GM19023 (cell line): ENCODE results near the gene GP9.
"Not testable (repeated sequence)": the region's sequence is repeated elsewhere in the genome, so short reads cannot be mapped to it uniquely, and the experiment has no call there.

Experiments
- ATAC-seq: cut with Tn5 transposase; IDR thresholded peaks from one replicate; pipeline ENCODE4 v1.9.1; 2021; ENCODE audit warnings: mild to moderate bottlenecking, moderate library complexity; ENCODE audit not compliant: unreplicated experiment

GP9 gene

DNA sequence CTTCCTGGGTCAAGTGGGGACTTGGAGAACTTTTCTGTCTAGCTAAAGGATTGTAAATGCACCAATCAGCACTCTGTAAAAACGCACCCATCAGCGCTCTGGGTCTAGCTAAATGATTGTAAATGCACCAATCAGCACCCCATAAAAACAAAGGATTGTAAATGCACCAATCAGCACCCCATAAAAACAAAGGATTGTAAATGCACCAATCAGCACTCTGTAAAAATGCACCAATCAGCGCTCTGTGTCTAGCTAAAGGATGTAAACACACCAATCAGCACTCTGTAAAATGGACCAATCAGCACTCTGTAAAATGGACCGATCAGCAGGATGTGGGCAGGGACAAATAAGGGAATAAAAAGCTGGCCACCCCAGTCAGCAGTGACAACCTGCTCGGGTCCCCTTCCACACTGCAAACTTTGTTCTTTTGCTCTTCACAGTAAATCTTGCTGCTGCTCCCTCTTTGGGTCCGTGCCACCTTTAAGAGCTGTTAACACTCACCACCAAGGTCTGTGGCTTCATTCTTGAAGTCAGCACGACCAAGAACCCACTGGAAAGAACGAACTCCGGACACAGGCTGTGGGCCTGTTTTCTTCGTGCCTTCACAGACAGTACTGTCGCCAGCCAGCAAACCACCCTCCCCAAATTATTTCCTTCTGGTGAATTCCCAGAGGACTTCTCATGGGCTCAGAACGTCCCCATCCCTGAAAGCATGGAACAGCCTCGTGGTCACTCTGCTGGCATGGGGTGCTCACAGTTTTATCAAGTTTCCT lies 8.9 kb downstream of the GP9 start:
- not testable (repeated sequence) for ATAC-seq

DNA sequence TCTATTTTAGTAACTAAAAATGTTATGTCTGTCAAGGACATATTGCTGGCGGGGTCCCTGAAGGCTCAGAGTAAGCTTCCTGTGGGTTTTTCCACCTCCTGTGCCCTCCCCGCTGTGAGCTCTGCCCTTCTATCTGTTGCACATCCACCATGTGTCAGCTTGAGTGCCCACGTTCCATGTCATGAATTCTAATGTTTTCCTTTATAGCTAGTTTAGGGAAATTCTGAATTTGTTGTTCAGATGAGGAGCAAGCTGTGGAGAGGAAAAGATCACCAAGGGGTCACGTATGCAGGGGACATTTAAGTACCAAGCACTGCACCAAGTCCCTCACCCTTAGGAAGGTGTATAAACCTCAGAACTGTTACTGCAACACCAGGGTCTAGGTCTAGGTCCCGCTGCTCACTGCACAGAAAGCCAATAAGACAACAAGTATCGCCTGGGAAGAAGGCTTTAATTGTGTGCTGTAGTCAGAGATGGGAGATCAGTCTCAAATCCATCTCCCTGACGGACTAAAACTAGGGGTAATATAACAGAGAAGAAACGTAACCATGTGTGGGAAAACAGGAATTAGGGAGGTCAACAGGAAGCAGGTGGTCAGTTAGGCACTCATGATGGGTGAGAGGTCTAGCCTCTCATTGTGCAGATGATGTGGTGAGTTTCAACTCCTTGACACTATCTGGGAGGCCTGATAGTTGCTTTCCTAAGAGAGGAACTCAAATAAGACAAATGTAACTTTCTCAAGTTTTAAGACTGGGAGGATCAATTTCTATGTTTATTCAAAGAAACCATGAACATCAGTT lies 9.7 kb downstream of the GP9 start:
- no peak for ATAC-seq

DNA sequence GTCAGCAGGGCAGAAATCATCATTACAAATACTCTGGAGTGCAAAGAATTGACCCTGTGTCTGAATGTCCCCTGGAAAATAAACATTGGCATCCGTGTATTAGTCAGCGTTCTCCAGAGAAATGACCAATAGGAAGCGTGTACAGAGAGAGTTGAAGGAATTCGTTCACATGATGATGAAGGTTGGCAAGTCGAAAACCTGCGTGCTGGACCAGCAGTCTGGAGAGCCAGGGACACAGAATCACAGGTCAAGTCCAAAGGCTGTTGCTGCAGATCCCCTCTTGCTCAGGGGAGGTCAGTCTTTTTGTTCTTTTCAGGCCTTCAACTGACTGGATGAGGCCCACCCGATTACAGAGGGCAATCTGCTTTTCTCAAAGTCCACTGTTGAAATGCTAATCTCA lies 16.6 kb downstream of the GP9 start:
- ATAC-seq: no peak

DNA sequence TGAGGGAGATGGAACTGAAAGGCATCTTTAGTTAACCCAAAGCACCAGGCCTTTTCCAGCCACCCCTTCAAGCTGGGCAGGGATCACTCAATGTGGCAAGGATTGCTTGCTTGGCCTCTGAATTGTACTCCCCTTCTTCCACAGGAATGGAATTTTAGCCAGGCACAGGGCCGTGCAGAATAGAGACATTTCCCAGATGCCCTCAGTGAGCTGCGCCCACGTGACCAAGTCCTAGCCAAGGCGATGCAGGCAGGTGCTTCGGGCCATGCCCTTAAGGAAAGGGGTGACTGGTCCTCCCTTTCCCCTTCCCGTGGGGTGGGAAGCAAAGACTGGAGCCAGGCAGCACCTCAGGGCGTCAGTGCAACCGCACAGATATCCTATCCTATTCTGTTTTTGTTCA lies 17.9 kb downstream of the GP9 start:
- no peak for ATAC-seq

DNA sequence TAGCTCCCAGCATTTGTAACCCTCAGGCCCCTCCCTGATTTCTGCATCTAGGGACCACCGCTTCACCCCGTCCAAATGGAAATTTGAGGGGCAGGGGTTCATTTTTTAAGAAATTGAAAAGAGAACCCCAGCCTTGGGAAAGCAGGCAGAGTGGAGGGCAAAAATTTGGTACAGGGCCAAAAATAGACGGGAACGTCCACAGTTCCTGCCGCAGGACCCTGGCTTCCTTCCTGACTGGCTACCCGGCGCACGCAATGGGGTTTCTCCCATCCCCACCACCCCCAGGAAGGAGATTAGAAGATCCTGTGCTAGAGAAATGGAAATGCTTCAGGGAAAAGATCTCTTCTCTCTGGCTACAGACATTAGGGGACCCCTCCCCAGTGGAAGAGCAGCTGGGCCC lies 20.9 kb downstream of the GP9 start:
- no peak for ATAC-seq

DNA sequence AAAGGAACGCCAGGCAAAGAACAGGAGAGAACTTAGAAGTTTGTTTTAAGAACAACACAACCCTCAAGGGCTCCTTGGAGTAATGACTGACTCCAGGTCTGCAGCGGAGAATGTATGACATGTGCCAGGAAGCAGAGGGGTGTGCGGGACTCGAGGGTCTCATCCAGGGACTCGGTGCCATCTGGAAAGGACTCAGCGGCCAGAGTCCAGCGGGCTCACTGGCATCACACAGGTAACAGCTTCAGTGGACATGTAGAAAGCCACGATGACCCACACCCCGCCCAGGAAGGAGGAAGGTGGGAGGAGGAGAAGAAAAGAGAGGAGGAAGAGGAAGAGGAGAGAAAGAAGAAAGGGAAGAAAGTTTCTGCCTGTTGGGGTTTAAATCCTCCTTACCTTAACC lies 21.4 kb downstream of the GP9 start:
- ATAC-seq: no peak

DNA sequence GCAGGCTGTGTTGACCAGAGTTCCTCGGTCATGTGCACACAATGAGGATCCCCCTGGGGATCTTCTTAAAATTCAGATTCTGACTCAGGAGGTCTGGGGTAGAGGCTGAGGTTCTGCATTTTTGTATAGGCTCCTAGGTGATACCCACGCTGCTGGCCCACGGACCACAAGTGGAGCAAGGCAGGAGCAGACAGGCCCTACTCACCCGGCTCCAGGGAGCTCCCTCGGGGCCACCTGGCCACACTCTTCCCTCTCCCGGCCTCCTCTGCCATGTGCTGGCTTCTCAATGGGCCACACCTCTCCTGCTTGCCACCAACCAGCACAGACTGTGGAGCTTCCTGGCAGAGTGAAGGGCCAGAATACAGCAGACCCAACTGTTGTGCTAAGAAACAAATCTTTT lies 23.9 kb downstream of the GP9 start:
- ATAC-seq: no peak

DNA sequence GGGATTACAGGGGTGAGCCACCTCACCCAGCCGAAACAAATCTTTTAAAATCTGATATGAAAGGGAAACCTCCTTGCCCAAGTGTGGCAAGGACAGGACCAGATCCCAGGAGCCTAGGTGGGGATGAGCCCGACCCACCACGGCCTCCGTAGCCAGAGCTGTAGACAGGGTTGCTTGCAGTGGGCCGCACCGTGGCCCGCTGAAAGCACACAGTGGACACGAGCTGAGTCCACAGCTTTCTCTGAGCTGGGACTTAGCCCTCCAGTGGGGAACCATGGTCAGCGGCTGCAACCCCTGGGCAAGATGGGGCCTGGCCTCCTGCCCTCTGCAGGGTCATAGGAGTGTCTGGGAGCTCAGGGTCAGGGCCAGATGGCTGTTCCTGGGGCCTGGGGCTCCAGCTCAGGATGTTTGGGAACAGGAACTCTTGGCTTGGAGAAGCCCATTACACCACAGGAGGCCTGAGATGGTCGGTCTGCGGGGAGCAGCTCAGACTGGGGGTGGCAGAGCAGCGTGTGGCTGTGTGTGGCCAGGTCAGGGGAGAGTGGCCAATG lies 24.7 kb downstream of the GP9 start:
- ATAC-seq: no peak

DNA sequence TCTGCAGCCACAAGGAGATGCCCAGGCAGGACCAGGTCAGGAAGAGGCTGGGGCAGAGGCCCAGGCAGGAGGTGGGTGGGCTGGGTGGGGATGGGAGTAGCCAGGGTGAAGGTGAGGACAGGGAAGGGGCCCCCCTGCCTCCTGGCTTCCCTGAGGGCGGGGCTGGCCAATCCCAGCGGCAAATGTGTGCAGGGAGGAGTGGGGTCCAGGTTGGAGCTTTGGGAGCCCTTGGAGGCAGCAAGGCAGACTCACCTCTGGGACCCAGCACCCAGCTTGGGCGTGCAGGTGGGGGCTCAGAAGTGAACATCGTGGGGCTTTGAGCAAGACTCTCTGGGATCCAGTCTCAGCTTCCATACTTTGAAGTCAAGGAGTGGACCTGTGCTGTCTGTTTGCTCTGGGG lies 25.2 kb downstream of the GP9 start:
- no peak for ATAC-seq

DNA sequence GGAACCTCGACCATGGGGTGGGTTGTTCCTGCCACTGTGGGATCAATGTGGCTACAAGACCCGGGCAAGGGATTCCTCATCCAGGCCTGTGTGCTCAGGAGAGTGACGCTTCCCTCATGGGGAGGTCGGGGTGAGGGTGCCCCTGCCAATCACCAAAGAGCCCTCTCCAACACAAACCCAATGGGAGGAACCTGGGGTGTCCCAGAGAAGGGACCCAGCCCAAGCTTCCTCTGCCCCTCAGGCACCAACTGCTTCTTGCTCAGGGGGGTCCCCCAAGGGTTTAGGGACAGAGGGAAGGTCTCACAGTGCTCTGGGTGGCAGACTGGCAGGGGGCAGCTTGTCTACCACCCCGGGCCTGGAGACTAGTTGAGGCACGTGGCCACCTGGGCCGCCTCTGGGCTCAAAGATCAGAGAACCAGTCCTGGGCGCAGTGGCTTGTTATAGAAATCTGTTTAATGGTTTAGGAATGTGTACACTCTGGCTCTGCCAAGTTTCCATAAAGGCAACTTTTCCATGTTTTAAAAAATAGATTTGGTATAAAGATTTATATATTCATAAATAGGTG lies 26.6 kb downstream of the GP9 start:
- no peak for ATAC-seq

DNA sequence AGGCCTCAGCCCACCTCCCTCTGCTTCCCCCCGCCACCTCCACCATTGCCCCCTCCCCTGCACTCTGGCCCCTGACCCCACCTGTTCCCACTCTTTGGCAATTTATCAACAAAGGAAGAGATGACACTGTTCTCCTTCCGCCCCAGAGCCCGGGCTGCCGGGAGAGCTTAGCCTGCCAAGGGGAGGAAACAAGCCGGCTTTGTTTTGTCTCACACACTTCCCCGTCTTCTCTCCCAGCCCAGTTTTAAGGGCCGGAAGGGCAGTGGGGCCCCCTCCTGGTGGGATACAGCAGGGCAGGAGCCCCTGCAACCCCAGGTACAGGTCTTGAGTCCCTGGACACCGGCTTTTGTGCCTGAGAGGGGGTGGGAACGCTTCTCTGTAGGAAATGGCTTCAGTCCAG lies 27.3 kb downstream of the GP9 start:
- not testable (repeated sequence) for ATAC-seq

DNA sequence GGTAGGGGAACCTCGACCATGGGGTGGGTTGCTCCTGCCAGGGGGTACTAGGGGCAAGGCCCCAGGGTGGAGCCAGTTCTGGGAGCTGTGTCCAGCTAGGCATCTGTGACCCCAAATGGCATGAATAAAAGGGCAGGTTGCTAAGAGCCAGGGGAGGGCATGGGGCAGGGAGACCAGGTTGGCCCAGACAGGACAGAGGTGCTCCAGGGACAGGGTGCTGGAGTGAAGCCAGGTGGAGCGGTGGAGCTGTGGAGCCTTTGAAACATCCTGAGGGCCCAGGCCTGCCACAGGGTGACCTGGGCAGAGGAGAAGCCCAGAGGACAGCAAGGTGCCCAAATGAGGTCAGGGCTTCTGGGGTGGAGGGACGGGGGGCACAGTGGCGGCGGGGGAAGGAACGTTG lies 27.7 kb downstream of the GP9 start:
- ATAC-seq: not testable (repeated sequence)

DNA sequence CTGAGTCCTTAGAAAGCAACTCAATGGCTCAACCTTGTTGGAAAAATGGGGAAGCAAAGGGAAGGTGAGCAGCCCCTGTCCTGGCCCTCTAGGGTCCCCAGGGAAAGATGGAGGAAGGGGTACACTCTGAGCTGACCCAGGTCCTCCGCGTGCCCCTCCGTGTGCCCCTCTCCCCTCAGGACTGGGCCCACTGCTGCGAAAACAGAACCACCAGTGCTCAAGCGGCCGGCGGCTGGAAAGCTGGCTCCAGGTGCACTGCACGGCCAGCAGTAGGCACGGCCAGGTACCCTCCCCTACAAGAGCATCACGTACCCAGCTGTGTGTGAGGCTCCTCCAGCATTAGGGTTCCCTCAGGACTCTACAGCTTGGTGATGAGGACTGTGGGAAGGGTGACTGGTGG lies 34.7 kb downstream of the GP9 start:
- ATAC-seq: no peak

DNA sequence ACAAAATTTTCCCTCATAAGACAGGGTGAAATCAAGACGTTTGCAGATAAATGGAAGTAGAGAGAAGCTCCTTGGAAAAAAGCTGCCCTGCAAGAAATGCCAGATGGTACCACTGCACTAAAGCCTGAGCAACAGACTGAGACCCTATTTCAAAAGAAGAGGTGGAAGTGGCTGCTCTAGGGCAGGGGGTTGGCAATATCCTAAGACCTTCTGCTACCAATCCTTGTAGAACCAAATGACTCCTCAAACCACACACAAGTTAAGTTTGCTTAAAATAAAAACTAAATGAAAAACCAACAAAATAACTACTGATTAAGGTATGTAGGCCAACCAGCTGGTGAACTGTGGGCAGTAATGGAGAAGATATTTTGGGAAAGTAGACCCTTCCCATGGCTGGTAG lies 39.7 kb downstream of the GP9 start:
- ATAC-seq: no peak

DNA sequence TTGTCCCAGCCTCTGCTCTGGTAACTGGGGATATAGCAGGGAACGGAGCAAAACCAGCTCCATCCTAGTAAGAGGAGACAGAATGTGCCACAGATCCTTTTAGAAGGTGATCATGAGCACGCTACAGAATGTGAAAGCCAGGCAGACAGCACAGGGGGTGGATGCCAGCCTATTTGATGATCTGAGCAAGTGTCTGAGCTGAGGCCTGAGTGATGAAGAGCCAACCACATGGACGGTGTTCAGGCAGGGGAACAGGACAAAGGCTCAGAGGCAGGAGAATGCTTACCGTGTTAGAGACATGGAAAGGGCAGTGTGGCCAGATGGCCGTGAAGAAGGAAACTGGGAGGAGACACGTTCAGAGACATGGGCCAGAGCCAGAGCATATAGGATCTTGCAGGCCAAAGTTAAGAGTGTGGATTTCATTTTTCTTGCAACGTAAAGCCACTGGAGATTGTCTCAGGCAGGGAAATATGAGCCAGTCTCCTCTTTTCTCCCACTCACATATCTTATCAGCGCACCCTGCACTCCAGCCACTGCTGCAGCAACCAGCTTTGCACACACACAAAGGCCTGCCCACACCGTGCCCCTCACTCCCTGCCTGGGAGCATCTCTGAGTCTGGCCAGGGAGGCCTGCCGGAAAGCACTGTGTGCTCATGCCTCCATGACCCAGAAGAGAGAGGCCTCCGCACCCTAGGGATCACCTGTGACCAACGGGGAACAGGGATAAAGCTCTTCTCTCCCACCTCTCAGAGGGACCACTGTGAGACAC lies 41.0 kb downstream of the GP9 start:
- no peak for ATAC-seq

DNA sequence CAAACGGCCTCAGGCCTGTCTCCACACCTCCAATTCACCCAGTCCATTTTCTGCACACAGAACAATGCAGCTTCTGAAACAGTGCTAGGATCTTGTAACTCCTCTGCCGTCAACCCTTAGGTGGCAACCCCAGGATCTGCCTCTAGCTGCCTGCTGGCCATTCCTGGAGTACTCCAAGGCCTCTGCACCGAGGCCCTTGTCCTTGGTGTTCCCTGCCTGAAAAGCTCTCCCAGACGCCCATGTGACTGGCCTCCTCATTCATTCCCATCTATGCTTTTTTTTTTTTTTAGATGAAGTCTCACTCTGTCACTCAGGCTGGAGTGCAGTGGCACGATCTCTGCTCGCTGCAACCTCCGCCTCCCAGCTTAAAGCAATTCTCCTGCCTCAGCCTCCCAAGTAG lies 42.7 kb downstream of the GP9 start:
- no peak for ATAC-seq

DNA sequence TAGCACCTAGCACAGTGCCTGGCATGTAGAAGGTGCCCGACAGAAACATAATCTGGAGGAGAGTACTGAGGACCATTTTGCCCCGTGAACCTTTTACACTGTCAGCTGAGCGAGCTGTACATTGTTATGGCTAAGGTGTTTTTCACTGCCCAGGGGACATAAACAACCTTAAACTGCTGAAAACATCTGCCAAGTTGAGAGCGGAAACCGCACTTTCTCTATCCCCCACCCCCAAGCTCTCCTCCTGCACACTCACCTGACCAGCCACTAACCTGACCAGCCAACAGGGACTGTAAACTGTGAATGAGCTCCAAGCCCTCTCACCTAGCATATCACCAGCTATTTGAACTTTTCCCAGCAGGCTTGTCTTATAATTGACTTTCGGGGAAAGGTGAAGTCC lies 43.5 kb downstream of the GP9 start:
- ATAC-seq: no peak

DNA sequence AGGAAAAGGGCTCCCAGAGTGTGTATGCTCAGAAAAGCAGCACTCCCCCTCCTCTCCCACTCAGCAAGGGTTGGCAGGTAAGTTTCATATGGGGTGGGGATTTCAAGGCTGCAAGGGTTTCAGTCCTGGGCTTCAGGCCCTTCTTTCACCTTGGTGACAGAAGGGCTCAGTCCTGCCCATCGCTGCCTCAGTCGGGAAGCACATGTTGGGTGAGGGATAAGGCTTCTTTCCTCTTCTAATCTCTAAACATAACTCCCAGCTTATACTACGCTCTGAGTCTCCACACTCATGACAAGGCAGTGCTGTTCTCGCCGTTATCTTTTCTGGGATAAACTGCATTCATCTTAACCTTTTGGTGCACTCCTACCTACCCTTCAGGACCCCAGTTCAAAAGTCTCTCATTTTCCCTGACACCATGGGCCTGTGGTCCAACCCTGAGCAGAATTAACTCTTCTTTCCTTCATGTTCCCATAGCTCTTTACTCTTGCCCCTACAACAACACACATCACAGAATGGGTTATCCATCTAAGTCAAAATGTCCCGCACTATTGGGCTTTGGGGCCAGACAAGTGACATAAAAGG lies 44.0 kb downstream of the GP9 start:
- no peak for ATAC-seq

DNA sequence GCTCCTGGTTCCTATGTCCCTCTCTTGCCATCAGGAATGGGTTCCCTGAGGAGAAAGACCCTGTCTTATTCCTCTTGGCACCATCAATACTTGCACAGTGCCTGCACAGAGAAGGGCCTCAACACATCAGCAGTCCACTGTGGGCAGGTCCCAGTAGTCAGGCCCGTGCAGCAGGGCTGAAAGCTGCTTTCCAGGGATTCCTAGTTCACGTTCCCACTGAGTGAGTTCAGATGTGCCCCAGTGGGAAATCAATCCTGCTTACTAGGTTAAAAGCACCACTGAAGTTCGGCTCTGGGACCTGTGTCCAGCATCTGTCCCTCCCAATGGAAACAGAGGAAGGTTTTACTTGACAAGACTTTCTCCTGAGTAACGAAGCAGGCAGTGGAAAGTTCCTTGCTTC lies 45.3 kb downstream of the GP9 start:
- ATAC-seq: no peak

DNA sequence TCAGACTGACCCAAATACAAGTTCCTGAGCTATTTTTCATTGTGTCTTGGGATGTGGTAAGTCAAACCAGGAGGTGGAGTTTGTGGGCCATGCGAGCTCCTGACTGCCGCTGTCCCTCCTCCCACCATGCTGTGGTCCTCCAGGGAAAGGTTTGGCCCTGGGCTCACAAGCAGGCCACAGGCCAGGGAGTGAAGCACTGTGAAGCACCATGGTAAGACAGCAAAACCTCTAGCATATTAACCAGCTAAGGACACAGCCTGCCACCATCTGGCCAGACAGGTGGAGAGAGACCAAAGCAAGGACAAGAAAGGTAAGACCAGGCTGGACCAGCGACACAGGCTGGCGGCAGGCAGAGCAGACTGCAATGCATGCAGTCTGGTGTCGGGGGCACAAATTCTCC lies 45.7 kb downstream of the GP9 start:
- ATAC-seq: no peak
